H9 (cell line): ENCODE measurements around the gene CACNA2D4. TPM values are rescaled to one million over a fixed set of nuclear protein-coding genes. Genes with fewer than 3 reads are reported as not detected.

Source experiments
- DNase-seq: peaks from one replicate; pipeline ENCODE4 v3.0.0-alpha.2; 2017
- H2AFZ ChIP-seq: one replicate; pipeline ENCODE4 v1.6.1; 2013; ENCODE audit warnings: mild to moderate bottlenecking, low read length, control low read depth, moderate library complexity
- H2AK5ac ChIP-seq: 2 replicates; pipeline ENCODE4 v1.6.1; 2013; ENCODE audit warnings: low read length, control low read depth, mixed read lengths; ENCODE audit not compliant: insufficient read length
- H2BK120ac ChIP-seq: one replicate; pipeline ENCODE4 v1.6.1; 2013; ENCODE audit warnings: low read depth, mild to moderate bottlenecking, low read length, control low read depth, inconsistent platforms; ENCODE audit not compliant: poor library complexity, severe bottlenecking
- H2BK12ac ChIP-seq: 2 replicates; pipeline ENCODE4 v1.6.1; 2013; ENCODE audit warnings: low read length, control low read depth, mixed read lengths, low read depth; ENCODE audit not compliant: insufficient read length
- H2BK15ac ChIP-seq: 2 replicates; pipeline ENCODE4 v1.6.1; 2013; ENCODE audit warnings: low read depth, low read length, control low read depth
- H2BK20ac ChIP-seq: one replicate; pipeline ENCODE4 v1.6.1; 2013; ENCODE audit warnings: low read depth, mild to moderate bottlenecking, low read length, control low read depth, inconsistent platforms; ENCODE audit not compliant: poor library complexity, severe bottlenecking
- H2BK5ac ChIP-seq: 2 replicates; pipeline ENCODE4 v1.6.1; 2013; ENCODE audit warnings: low read length, control low read depth, mixed read lengths; ENCODE audit not compliant: insufficient read length
- H3K14ac ChIP-seq: 2 replicates; pipeline ENCODE4 v1.6.1; 2013; ENCODE audit warnings: low read length, control low read depth; ENCODE audit not compliant: insufficient read depth
- H3K18ac ChIP-seq: 2 replicates; pipeline ENCODE4 v1.6.1; 2013; ENCODE audit warnings: low read depth, mild to moderate bottlenecking, mixed read lengths, low read length, control low read depth; ENCODE audit not compliant: insufficient read length
- H3K23ac ChIP-seq: 2 replicates; pipeline ENCODE4 v1.6.1; 2013; ENCODE audit warnings: low read length, control low read depth, mixed read lengths, low read depth; ENCODE audit not compliant: insufficient read length
- H3K23me2 ChIP-seq: 2 replicates; pipeline ENCODE4 v1.6.1; 2013; ENCODE audit warnings: low read depth, mild to moderate bottlenecking, mixed read lengths, low read length, control low read depth; ENCODE audit not compliant: insufficient read length, poor library complexity, severe bottlenecking
- H3K27ac ChIP-seq: 2 replicates; pipeline ENCODE4 v1.5.1; 2013; ENCODE audit warnings: low read length, control low read depth, mixed read lengths, low read depth; ENCODE audit not compliant: insufficient read length
- H3K27me3 ChIP-seq: 2 replicates; pipeline ENCODE4 v1.6.1; 2013; ENCODE audit warnings: low read length, control low read depth, inconsistent platforms; ENCODE audit not compliant: insufficient read depth
- H3K4ac ChIP-seq: 2 replicates; pipeline ENCODE4 v1.6.1; 2013; ENCODE audit warnings: low read depth, mild to moderate bottlenecking, control low read depth, inconsistent platforms, low read length, moderate library complexity
- H3K4me1 ChIP-seq: 2 replicates; pipeline ENCODE4 v1.6.1; 2013; ENCODE audit warnings: low read length, control low read depth, inconsistent platforms; ENCODE audit not compliant: insufficient read depth
- H3K4me2 ChIP-seq: 2 replicates; pipeline ENCODE4 v1.6.1; 2013; ENCODE audit warnings: low read length, control low read depth, mixed read lengths; ENCODE audit not compliant: insufficient read length, insufficient read depth
- H3K56ac ChIP-seq: 2 replicates; pipeline ENCODE4 v1.6.1; 2013; ENCODE audit warnings: low read depth, mild to moderate bottlenecking, mixed read lengths, low read length, control low read depth; ENCODE audit not compliant: insufficient read length
- H3K79me1 ChIP-seq: 2 replicates; pipeline ENCODE4 v1.6.1; 2013; ENCODE audit warnings: low read depth, mild to moderate bottlenecking, moderate library complexity, low read length, control low read depth, inconsistent platforms; ENCODE audit not compliant: insufficient read depth, poor library complexity, severe bottlenecking
- H3K79me2 ChIP-seq: 2 replicates; pipeline ENCODE4 v1.6.1; 2013; ENCODE audit warnings: low read length, control low read depth, inconsistent platforms; ENCODE audit not compliant: insufficient read depth
- H3K9ac ChIP-seq: 2 replicates; pipeline ENCODE4 v1.6.1; 2013; ENCODE audit warnings: low read length, control low read depth, mixed read lengths; ENCODE audit not compliant: insufficient read length; ENCODE audit errors: extremely low read depth
- H3K9me3 ChIP-seq: one replicate; pipeline ENCODE4 v1.6.1; 2013; ENCODE audit warnings: low read depth, low read length, inconsistent platforms; ENCODE audit not compliant: control insufficient read depth
- H3T11ph ChIP-seq: one replicate; pipeline ENCODE4 v1.6.1; 2013; ENCODE audit warnings: mild to moderate bottlenecking, low read length, control low read depth, inconsistent platforms
- H4K20me1 ChIP-seq: one replicate; pipeline ENCODE4 v1.6.1; 2013; ENCODE audit not compliant: control insufficient read depth, insufficient read length, insufficient read depth
- H4K5ac ChIP-seq: 2 replicates; pipeline ENCODE4 v1.6.1; 2013; ENCODE audit warnings: low read depth, mild to moderate bottlenecking, mixed read lengths, low read length, control low read depth; ENCODE audit not compliant: insufficient read length
- H4K8ac ChIP-seq: replicated peaks from 2 replicates; pipeline ENCODE4 v1.6.1; 2013; ENCODE audit warnings: low read length, control low read depth, mixed read lengths, low read depth; ENCODE audit not compliant: insufficient read length
- H4K91ac ChIP-seq: 2 replicates; pipeline ENCODE4 v1.6.1; 2013; ENCODE audit warnings: low read depth, mild to moderate bottlenecking, moderate library complexity, mixed read lengths, low read length, control low read depth; ENCODE audit not compliant: insufficient read length
- H3K27ac Mint-ChIP-seq, 3 experiments: 2 replicates in 2 of 3; 3 replicates in 1 of 3; pipeline ENCODE4 v1.8.0; 2020 to 2021; ENCODE audit warnings: mixed read lengths in 3 of 3, mild to moderate bottlenecking in 1 of 3, moderate library complexity in 1 of 3
- H3K27me3 Mint-ChIP-seq: 2 replicates; pipeline ENCODE4 v1.8.0; 2021; ENCODE audit warnings: low read depth, mild to moderate bottlenecking, moderate library complexity, mixed read lengths
- H3K36me3 Mint-ChIP-seq, 3 experiments: 2 replicates in 2 of 3; 3 replicates in 1 of 3; pipeline ENCODE4 v1.8.0; 2020 to 2021; ENCODE audit warnings: low read depth in 3 of 3, mixed read lengths in 3 of 3; ENCODE audit not compliant: insufficient read depth in 1 of 3
- H3K4me1 Mint-ChIP-seq, 2 experiments: 2 replicates each; pipeline ENCODE4 v1.8.0; 2020; ENCODE audit warnings: mixed read lengths in 2 of 2
- H3K4me3 Mint-ChIP-seq, 2 experiments: 2 replicates in 1 of 2; 3 replicates in 1 of 2; pipeline ENCODE4 v1.8.0; 2020 to 2021; ENCODE audit warnings: mild to moderate bottlenecking in 2 of 2, mixed read lengths in 2 of 2, moderate library complexity in 1 of 2
- H3K9me3 Mint-ChIP-seq, 2 experiments: 2 replicates in 1 of 2; 3 replicates in 1 of 2; pipeline ENCODE4 v1.8.0; 2020; ENCODE audit warnings: mild to moderate bottlenecking in 2 of 2, mixed read lengths in 2 of 2, moderate library complexity in 1 of 2
- CTCF ChIP-seq: fragments of 200-600 bp; sonication (generic); conservative IDR thresholded peaks from 3 replicates; pipeline ENCODE4 v1.8.0; 2021; ENCODE audit warnings: antibody characterized with exemption, mild to moderate bottlenecking
- WGBS: extraction: QIAGEN DNeasy Blood & Tissue Kit; methylation state at CpG from one replicate; pipeline ENCODE4 v1.1.7; 2013; ENCODE audit warnings: missing lambda C conversion rate, low lambda C conversion rate, mixed read lengths; ENCODE audit not compliant: insufficient read length; ENCODE audit errors: extremely low coverage; 5-methylcytosine and 5-hydroxymethylcytosine counted together
- total RNA-seq: library from RNA; stranded (reverse); gene quantifications from 2 replicates; pipeline ENCODE4 v1.2.1, GENCODE V29; 2021

CACNA2D4 gene
- total RNA-seq, 1 experiment from 2014 or later, result 0.79 TPM

- no peaks in the 10 kb centered on the region for H3K79me1 ChIP-seq
- no CpG with 5 or more reads among the region's 2 CpGs for WGBS
- H3K79me2 ChIP-seq, result no peaks in the 10 kb centered on the region
- H3K18ac ChIP-seq, result no peak overlapping the region
- H4K8ac ChIP-seq, result no peak overlapping the region
- H2BK15ac ChIP-seq, result no peak overlapping the region; the same call in 1 of the 2 replicates
- H2BK120ac ChIP-seq, result no peak overlapping the region
- no peak overlapping the region for H3K4ac ChIP-seq
- peaks cover 2% of the 10 kb centered on the region for H3K23me2 ChIP-seq
- peak overlapping the region in 1 of 3 experiments; percentile 50; a peak in 1 of 7 replicates for H3K27ac Mint-ChIP-seq
- H3K14ac ChIP-seq, result no peak overlapping the region; the same call in 1 of the 2 replicates
- H3K4me1 Mint-ChIP-seq, result peaks cover 4% of the 10 kb centered on the region in 2 experiments
- no peaks in the 10 kb centered on the region for H3K27me3 ChIP-seq
- H3K9ac ChIP-seq, result no peak overlapping the region
- H3K4me2 ChIP-seq, result no peak overlapping the region
- TF ChIP-seq CTCF, result no peak
- H4K91ac ChIP-seq, result no peak overlapping the region
- DNase-seq, result no peak
- H2AFZ ChIP-seq, result no peak overlapping the region
- no peak overlapping the region for H2BK12ac ChIP-seq
- H2AK5ac ChIP-seq, result no peak overlapping the region
- no peaks in the 10 kb centered on the region for H4K20me1 ChIP-seq
- no peak overlapping the region for H3T11ph ChIP-seq
- H3K36me3 Mint-ChIP-seq, result peaks cover 0 to 3% (median 0%) of the 10 kb centered on the region in 3 experiments; a peak in 1 of 7 replicates
- H3K4me3 Mint-ChIP-seq, result no peak overlapping the region
- peaks cover 2 to 6% of the 10 kb centered on the region in 2 experiments; a peak in 1 of 5 replicates for H3K9me3 Mint-ChIP-seq
- H3K27me3 Mint-ChIP-seq, result peaks cover 1% of the 10 kb centered on the region
- H3K56ac ChIP-seq, result no peak overlapping the region
- no peak overlapping the region for H3K27ac ChIP-seq
- H3K4me1 ChIP-seq, result no peaks in the 10 kb centered on the region
- no peak overlapping the region for H2BK20ac ChIP-seq
- no peak overlapping the region for H2BK5ac ChIP-seq
- no peak overlapping the region for H4K5ac ChIP-seq
- no peak overlapping the region for H3K23ac ChIP-seq
- no peaks in the 10 kb centered on the region for H3K9me3 ChIP-seq
Observed at GRCh38 chr12:1890810-1891209, 27.6 kb downstream of the CACNA2D4 start.
